ENCODE results near the gene PLEKHG3.
"Not testable (repeated sequence)": the region's sequence is repeated elsewhere in the genome, so short reads cannot be mapped to it uniquely, and the experiment has no call there.

PLEKHG3 gene

GRCh38 chr14:64688031-64688430 lies 16.2 kb upstream of the PLEKHG3 start:
- DNase-seq (ENCODE audit: low read depth): no peak

GRCh38 chr14:64688811-64689281 lies 15.4 kb upstream of the PLEKHG3 start:
- DNase-seq (ENCODE audit: low read depth): no peak

- DNase-seq (ENCODE audit: low read depth): no peak
Observed at GRCh38 chr14:64689289-64689688, 14.9 kb upstream of the PLEKHG3 start.

DNA sequence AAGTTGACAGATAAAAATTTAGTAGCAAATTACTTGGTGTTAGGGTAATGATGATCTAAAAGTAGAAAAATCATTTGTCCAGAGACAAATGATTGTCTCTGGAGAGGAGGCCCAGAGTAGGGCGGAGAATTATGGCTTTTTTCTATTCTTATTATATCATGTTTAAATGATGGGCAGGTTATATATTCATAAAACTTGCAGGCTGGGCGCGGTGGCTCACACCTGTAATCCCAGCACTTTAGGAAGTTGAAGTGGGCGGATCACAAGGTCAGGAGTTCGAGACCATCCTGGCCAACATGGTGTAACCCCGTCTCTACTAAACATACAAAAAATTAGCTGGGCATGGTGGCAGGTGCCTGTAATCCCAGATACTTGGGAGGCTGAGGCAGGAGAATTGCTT lies 13.6 kb upstream of the PLEKHG3 start:
- DNase-seq (ENCODE audit: low read depth): not testable (repeated sequence)

GRCh38 chr14:64691376-64691775 lies 12.8 kb upstream of the PLEKHG3 start:
- DNase-seq (ENCODE audit: low read depth): no peak

- DNase-seq (ENCODE audit: low read depth): no peak
Observed at GRCh38 chr14:64692189-64692985, 11.8 kb upstream of the PLEKHG3 start.

GRCh38 chr14:64692986-64693809 lies 11.0 kb upstream of the PLEKHG3 start:
- DNase-seq (ENCODE audit: low read depth): no peak

DNA sequence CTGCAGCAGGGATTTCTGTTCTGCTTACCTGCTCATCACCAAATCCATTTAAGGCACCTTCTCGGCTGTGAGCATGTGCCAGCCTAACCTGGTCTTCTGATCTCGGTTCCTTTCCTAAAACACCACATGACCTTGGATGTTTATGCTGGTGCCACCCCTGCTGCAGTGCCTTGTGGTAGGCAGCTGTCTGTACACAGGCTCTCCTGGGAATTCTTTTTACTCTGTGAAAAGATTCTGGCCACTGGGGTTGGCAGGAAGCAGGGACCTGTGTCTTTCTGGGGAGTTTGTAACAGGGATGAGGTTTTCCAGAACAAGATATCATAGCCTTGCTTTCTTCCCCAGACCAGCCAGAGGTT lies 10.4 kb upstream of the PLEKHG3 start:
- no peak for DNase-seq (ENCODE audit: low read depth)

GRCh38 chr14:64695071-64695470 lies 9.2 kb upstream of the PLEKHG3 start:
- DNase-seq (ENCODE audit: low read depth): no peak

- no peak for DNase-seq (ENCODE audit: low read depth)
Observed at GRCh38 chr14:64696355-64696857, 7.8 kb upstream of the PLEKHG3 start.

DNA sequence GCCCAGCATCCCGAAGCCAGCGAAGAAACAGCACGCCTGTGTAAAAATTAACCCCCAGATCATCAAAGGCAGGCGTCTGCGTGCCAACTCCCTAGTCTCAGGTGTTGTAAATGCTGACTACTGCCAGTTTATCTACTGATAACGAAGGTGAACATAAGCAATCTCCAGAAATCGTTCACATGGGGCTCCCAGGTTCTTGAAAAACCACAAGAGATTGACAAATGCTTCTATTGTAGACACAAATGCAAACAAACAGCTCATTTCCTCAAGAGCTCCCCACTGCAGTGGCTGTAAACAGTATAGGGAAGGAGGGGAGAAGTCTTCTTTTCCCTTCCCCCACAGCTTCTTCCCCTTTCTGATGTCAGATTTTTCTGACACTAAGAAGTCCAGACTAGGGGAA lies 5.3 kb upstream of the PLEKHG3 start:
- DNase-seq (ENCODE audit: low read depth): no peak

- no peak for DNase-seq (ENCODE audit: low read depth)
Observed at GRCh38 chr14:64700290-64700689, 3.9 kb upstream of the PLEKHG3 start.

DNA sequence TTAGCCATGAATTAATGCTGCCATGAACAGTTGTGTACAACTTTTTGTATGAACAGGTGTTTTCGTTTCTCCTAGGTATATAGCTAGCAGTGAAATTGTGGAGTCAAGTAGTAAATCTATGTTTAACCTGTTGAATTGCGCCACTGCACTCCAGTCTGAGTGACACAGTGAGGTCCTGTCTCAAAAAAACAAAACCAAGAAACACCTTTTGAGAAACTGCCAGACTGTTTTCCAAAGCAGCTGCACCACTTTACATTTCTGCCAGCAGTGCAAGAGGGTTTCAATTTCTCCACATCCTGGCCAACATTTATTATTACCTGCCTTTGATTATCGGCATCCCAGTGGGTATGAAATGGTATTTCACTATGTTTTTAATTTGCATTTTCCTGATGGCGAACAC lies 3.3 kb upstream of the PLEKHG3 start:
- no peak for DNase-seq (ENCODE audit: low read depth)

GRCh38 chr14:64701660-64702059 lies 2.6 kb upstream of the PLEKHG3 start:
- DNase-seq (ENCODE audit: low read depth): no peak

DNA sequence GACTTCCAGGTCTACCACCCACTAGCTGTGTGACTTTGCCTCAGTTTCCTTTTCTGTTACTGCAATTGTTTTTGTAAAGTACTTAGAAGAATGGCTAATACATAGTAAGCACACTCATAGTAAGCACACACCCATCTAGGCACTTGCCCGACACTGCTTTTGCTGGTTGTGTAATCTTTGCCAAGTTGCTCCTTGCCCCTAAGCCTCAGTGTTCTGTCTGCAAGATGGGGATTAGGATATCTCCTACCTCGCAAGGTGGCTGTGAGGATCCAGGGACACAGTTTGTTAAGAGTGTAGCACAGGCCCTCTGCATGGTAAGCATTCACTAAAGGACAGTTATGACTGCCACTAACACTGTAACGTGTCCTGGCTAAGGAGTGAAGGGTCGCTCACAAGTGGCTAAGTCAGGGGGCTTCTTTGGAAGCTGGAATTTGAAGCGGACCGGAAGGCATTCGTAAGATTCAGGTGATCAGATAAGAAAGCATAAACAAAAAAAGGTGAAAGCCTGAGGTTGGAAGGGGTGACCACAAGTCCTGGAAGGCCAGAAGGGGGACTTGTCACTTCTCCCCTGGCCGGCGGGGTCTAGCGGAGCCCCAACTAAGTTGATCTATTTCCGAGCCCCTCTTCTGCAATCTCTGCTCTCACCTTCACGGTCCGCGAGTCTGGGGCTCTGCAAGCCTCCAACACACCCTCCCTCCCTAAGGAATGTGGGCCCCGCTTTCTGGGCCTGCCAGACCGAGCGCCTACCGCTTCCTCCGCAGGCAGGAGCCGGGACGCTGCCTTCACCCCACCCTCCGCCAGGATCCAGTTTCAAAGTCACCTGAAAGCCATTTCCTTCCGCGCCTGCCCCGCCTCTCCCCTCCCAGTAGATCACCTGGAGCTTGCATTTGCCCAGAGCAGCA lies 1.5 kb upstream of the PLEKHG3 start:
- no peak for DNase-seq (ENCODE audit: low read depth)

- no peak for DNase-seq (ENCODE audit: low read depth)
Observed at GRCh38 chr14:64703395-64704142, 655 bp upstream of the PLEKHG3 start.

- DNase-seq (ENCODE audit: low read depth): no peak
Observed at GRCh38 chr14:64704743-64705380, 638 bp downstream of the PLEKHG3 start.

- DNase-seq (ENCODE audit: low read depth): no peak
Observed at GRCh38 chr14:64705381-64706118, 1.3 kb downstream of the PLEKHG3 start.

- DNase-seq (ENCODE audit: low read depth): no peak
Observed at GRCh38 chr14:64706119-64706592, 1.9 kb downstream of the PLEKHG3 start.

Measured in non-pigmented ciliary epithelial cell (primary cell).